Breast epithelium (tissue), 4 donors: Measurements from ENCODE around the gene MYBPC2. TPM values are rescaled to one million over a fixed set of nuclear protein-coding genes. Genes with fewer than 3 reads are reported as not detected.

Experiments used
- DNase-seq, 2 donors: peaks; one replicate each; pipeline ENCODE4 v3.0.0-alpha.2; 2019; ENCODE audit warnings: low spot score in 2 of 2
- H3K27ac ChIP-seq, 2 donors: fragments of 200-600 bp; sonication (generic) in 1 of 2; one replicate each; pipeline ENCODE4 v1.5.1; 2016 to 2019; ENCODE audit warnings: mild to moderate bottlenecking in 1 of 2
- H3K27me3 ChIP-seq, 2 donors: fragments of 200-600 bp; sonication (generic) in 1 of 2; one replicate each; pipeline versions ENCODE4 v1.5.1 to v1.6.0; 2017 to 2019; ENCODE audit warnings: control low read depth in 1 of 2, mild to moderate bottlenecking in 1 of 2
- H3K36me3 ChIP-seq: fragments of 200-600 bp; one replicate; pipeline ENCODE4 v1.5.1; 2019
- H3K4me1 ChIP-seq, 2 donors: fragments of 200-600 bp; sonication (generic); one replicate each; pipeline ENCODE4 v1.5.1; 2016 to 2019; ENCODE audit warnings: control low read depth in 1 of 2
- H3K4me3 ChIP-seq, 3 donors: fragments of 200-600 bp; sonication (generic); 1 replicate in 2 of 3; 2 replicates in 1 of 3; pipeline ENCODE4 v1.5.1; 2016 to 2019; ENCODE audit warnings: mild to moderate bottlenecking in 3 of 3, moderate library complexity in 2 of 3
- H3K9me3 ChIP-seq, 2 donors: fragments of 200-600 bp; sonication (generic) in 1 of 2; one replicate each; pipeline ENCODE4 v1.5.1; 2016 to 2019; ENCODE audit warnings: control low read depth in 1 of 2
- CTCF ChIP-seq, 3 donors: fragments of 450-650 bp; IDR thresholded peaks; one replicate each; pipeline ENCODE4 v1.5.1; 2016 to 2017; ENCODE audit warnings: antibody characterized with exemption in 3 of 3, mild to moderate bottlenecking in 3 of 3, moderate library complexity in 3 of 3
- POLR2A ChIP-seq: fragments of 450-650 bp; IDR thresholded peaks from one replicate; pipeline ENCODE4 v1.6.1; 2016; ENCODE audit warnings: antibody characterized with exemption, mild to moderate bottlenecking, moderate library complexity
- POLR2AphosphoS5 ChIP-seq, 3 donors: sonication (generic); formaldehyde crosslinking; IDR thresholded peaks; one replicate each; pipeline ENCODE4 v1.6.1; 2017; ENCODE audit warnings: antibody characterized with exemption in 3 of 3
- intact Hi-C: fragments of 100-400 bp; cut with DNase I; formaldehyde crosslinking; loops from one replicate; pipeline ENCODE4 v1.15.1; 2023; ENCODE audit warnings: low total_unique reads
- total RNA-seq, 3 donors: library from RNA; depleted of rRNA; stranded (reverse); fragments of >200 nt; gene quantifications; one replicate each; pipeline ENCODE4 v1.1.0, GENCODE V29; 2016

The MYBPC2 gene
- total RNA-seq, 3 donors from 2014 or later = under 0.01 TPM; not detected in 2

DNA sequence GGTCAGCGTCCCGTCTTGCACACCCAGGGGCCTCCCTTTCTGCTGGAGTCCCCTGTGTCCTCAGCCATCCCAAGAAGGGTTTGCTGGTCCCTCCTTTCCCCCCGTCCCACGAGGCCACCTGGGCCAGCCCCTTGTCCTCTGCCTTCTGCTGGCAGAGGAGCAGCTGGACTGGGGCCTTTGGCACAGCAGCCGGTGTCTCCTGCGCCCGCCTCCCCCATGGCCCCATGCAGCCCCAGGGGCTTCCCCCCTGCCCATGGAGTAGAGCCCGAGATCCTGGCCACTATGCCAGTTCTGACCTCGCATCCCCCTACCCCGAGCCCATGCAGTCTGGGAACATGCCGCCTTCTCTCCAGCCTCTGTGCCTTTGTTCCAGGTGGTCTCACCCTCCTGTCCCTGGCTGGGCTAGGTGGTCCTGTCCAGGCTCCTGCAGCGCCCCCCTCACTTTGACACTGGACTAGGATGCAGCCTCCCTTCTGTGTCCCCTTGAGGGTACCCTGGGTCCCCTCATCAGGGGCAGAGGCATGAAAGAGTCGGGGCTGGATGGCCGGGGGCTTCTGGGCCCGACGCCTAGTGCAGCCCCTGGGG is 49.7 kb downstream of the MYBPC2 start:
- TF ChIP-seq CTCF (IDR thresholded peaks at IDR 0.05) = no peak
- TF ChIP-seq POLR2A = no peak
- no peak for TF ChIP-seq POLR2AphosphoS5 (IDR thresholded peaks at IDR 0.05)
- DNase-seq = no peak
- no peak overlapping the region for H3K4me3 ChIP-seq
- peaks cover 3 to 4% of the 10 kb centered on the region in 2 donors for H3K4me1 ChIP-seq
- H3K27ac ChIP-seq = no peak overlapping the region
- peaks cover 0 to 3% of the 10 kb centered on the region in 2 donors for H3K27me3 ChIP-seq
- no peaks in the 10 kb centered on the region for H3K36me3 ChIP-seq
- intact Hi-C loops = no loop called here
- H3K9me3 ChIP-seq = no peaks in the 10 kb centered on the region

GRCh38 chr19:50482916-50483315 is 50.2 kb downstream of the MYBPC2 start:
- TF ChIP-seq POLR2AphosphoS5 (IDR thresholded peaks at IDR 0.05) = no peak
- no peak for TF ChIP-seq CTCF (IDR thresholded peaks at IDR 0.05)
- no peak for TF ChIP-seq POLR2A
- H3K4me1 ChIP-seq = no peaks in the 10 kb centered on the region
- H3K9me3 ChIP-seq = no peaks in the 10 kb centered on the region
- peaks cover 0 to 3% of the 10 kb centered on the region in 2 donors for H3K27me3 ChIP-seq
- DNase-seq = no peak
- no peaks in the 10 kb centered on the region for H3K36me3 ChIP-seq
- H3K4me3 ChIP-seq = no peak overlapping the region
- H3K27ac ChIP-seq = no peak overlapping the region
- intact Hi-C loops = no loop called here

GRCh38 chr19:50485284-50485955 is 52.7 kb downstream of the MYBPC2 start:
- no peaks in the 10 kb centered on the region for H3K36me3 ChIP-seq
- no peaks in the 10 kb centered on the region for H3K9me3 ChIP-seq
- no peaks in the 10 kb centered on the region for H3K4me1 ChIP-seq
- no peak overlapping the region for H3K27ac ChIP-seq
- peaks cover 0 to 3% of the 10 kb centered on the region in 2 donors for H3K27me3 ChIP-seq
- no peak for DNase-seq
- no peak overlapping the region for H3K4me3 ChIP-seq
- TF ChIP-seq POLR2A = no peak
- no peak for TF ChIP-seq CTCF (IDR thresholded peaks at IDR 0.05)
- TF ChIP-seq POLR2AphosphoS5 (IDR thresholded peaks at IDR 0.05) = no peak
- intact Hi-C loops = no loop called here

GRCh38 chr19:50486823-50487515 is 54.3 kb downstream of the MYBPC2 start:
- H3K4me3 ChIP-seq = no peak overlapping the region
- DNase-seq = no peak
- H3K4me1 ChIP-seq = no peaks in the 10 kb centered on the region
- H3K27me3 ChIP-seq = peaks cover 0 to 3% of the 10 kb centered on the region in 2 donors
- H3K9me3 ChIP-seq = no peaks in the 10 kb centered on the region
- H3K27ac ChIP-seq = no peak overlapping the region
- no peaks in the 10 kb centered on the region for H3K36me3 ChIP-seq
- TF ChIP-seq CTCF (IDR thresholded peaks at IDR 0.05) (no peak), POLR2A (no peak), POLR2AphosphoS5 (IDR thresholded peaks at IDR 0.05) (no peak)
- intact Hi-C loops = no loop called here
